ENCODE results near the gene PACSIN2. TPM values are rescaled to one million over a fixed set of nuclear protein-coding genes. Genes with fewer than 3 reads are reported as not detected.

The PACSIN2 gene
- total RNA-seq, 2 experiments from 2014 or later = 33.5 to 35.7 TPM

DNA sequence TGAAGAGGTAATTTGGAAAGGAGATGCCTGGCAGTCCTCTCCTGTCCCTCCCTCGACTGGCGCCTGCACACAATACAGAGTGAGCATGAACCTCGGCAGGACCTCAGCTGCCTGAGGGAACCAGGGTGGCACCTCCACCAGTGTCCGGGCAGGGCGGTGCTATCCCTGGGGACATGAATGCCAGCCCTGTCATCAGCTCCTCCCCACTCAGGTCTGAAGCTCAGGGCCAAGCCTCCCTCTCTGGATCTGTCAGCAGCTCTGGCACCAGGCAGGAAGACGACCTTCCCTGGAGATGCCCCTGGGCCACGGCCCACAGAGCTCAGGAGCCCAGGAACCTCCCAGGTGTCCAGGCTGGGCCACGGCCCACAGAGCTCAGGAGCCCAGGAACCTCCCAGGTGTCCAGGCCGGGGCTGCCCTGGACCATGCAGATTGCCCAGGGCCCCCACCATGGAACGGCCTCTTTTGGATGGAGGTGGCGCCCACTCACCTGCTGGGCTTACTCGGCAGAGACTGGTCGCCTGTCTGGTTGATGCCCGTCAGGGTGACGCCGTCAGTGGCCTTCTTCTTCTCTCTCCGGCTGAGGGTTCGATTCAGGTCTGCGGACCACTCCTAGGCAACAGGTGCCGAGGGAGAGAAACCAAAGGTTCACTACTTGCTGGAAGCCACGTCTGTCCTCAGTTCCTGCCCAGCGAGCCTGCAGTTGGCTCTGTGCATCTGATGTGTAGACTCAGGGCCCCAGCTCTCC lies 136.2 kb downstream of the PACSIN2 start:
- ChIA-PET CTCF (no interaction called here), POLR2A (no interaction called here)
- intact Hi-C loops (cut with micrococcal nuclease) = no loop called here

DNA sequence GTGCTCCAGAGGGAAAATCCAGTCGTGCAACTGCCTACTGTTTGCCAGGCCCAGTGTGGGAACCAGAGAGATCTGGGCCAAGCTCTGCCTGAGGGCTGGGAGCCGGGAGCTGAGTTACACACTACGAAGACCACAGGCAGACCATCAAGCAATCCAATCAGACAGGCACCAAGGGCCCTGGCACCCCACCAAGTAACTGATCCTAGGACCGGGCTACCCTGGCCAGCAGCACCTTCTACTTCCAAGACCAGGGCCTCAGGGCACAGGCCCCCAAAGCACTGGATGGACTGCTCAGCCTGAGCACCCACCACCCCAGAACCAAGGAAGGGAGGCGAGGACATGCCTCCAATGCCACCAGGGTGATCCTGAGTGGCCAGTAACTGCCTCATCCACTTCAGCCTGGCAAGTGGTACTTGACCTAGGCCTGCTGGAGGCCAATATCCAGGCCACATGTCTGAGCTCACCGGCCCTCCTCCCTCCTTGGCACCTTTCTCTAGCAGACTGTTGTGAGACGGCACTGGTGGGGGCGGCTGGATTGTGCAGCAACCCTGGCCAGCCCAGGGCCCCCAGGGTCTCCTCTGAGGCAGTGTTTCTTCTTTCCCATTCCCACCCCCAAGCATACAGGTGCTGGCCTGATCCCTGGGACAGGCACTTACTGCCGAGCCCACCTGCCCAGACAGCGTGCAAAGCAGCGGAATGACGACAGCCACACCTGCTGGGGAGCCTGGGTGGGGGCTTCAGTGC lies 137.2 kb downstream of the PACSIN2 start:
- ChIA-PET CTCF (interaction anchor here (0.6 to 3.4 kb wide), 2 partner anchors 11 to 213 kb away, joined by 3 to 11 read pairs; no protein-coding TSS in a partner anchor), POLR2A (no interaction called here)
- H3K36me3 Mint-ChIP-seq (ENCODE audit: low read depth) = peaks cover 8% of the 10 kb centered on the region
- ATAC-seq = no peak
- intact Hi-C loops (cut with micrococcal nuclease) = no loop called here
- no peaks in the 10 kb centered on the region for H3K27me3 Mint-ChIP-seq
- TF ChIP-seq, protein P1, sequence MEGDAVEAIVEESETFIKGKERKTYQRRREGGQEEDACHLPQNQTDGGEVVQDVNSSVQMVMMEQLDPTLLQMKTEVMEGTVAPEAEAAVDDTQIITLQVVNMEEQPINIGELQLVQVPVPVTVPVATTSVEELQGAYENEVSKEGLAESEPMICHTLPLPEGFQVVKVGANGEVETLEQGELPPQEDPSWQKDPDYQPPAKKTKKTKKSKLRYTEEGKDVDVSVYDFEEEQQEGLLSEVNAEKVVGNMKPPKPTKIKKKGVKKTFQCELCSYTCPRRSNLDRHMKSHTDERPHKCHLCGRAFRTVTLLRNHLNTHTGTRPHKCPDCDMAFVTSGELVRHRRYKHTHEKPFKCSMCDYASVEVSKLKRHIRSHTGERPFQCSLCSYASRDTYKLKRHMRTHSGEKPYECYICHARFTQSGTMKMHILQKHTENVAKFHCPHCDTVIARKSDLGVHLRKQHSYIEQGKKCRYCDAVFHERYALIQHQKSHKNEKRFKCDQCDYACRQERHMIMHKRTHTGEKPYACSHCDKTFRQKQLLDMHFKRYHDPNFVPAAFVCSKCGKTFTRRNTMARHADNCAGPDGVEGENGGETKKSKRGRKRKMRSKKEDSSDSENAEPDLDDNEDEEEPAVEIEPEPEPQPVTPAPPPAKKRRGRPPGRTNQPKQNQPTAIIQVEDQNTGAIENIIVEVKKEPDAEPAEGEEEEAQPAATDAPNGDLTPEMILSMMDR (IDR thresholded peaks at IDR 0.05) = no peak
- no peak overlapping the region for H3K4me3 Mint-ChIP-seq
- no peak overlapping the region for H3K27ac Mint-ChIP-seq
- H3K9me3 Mint-ChIP-seq = no peaks in the 10 kb centered on the region
- H3K4me1 Mint-ChIP-seq (ENCODE audit: low read depth) = no peaks in the 10 kb centered on the region
- no peak for DNase-seq

More for the DNA sequence above, 136.2 kb downstream of the PACSIN2 start:
- no peak for ATAC-seq
- Mint-ChIP-seq H3K9me3 (no peaks in the 10 kb centered on the region), H3K36me3 (ENCODE audit: low read depth) (peaks cover 8% of the 10 kb centered on the region), H3K27me3 (no peaks in the 10 kb centered on the region), H3K4me1 (ENCODE audit: low read depth) (no peaks in the 10 kb centered on the region), H3K4me3 (no peak overlapping the region), H3K27ac (no peak overlapping the region)
- no peak for DNase-seq
- TF ChIP-seq, protein P1 (IDR thresholded peaks at IDR 0.05) = no peak

DNA sequence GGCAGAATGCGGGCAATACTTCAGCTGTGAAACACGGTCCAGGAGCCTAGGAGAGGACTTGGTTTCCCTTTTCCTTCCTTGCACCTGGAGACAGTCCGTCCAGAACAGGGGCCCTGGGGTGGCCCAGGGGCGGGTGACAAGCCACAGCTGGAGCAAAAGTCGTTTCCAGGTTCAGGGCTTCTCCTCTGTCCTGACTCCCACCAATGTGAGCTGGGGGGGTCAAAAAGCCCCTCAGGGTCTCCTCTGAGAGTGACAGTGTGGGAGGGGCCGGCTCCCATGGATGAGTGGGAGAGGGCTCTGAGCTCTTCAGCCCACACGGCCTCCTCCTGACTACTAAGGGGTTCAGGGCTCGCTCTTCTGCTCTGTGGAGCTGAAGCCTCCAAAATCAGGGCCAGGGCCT lies 137.8 kb downstream of the PACSIN2 start:
- CTCF ChIA-PET = interaction anchor here (3.4 kb wide), 1 partner anchor 10 kb away, joined by 11 read pairs; no protein-coding TSS in a partner anchor
- DNase-seq (no peak), ATAC-seq (no peak)
- Mint-ChIP-seq H3K36me3 (ENCODE audit: low read depth) (peaks cover 8% of the 10 kb centered on the region), H3K4me1 (ENCODE audit: low read depth) (no peaks in the 10 kb centered on the region), H3K9me3 (no peaks in the 10 kb centered on the region), H3K27ac (no peak overlapping the region), H3K4me3 (no peak overlapping the region), H3K27me3 (no peaks in the 10 kb centered on the region)
- POLR2A ChIA-PET = interaction anchor here (1.0 kb wide), 1 partner anchor 9 kb away, joined by 3 read pairs; no protein-coding TSS in a partner anchor
- TF ChIP-seq, protein P1 (IDR thresholded peaks at IDR 0.05) = no peak
- intact Hi-C loops (cut with micrococcal nuclease) = no loop called here

DNA sequence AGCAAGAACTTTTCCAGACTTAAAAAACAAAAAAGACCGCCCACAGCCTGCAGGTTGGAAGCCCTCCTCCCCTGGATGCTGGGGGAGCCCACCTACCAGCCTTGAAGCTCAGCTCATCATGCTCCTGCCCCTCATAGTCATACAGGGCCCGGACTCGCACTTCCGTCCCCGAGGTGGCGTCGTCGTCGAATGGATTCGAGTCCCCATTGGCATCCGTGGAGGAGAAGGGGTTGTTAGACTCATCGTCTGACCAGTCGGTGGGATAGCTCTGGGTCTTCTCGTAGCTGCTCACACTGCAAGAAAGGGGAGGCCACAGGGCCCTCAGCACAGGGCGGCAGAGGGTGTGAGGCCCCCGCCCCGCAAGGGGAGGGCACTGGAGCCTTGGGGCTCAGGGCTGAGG lies 138.9 kb downstream of the PACSIN2 start:
- CTCF ChIA-PET = interaction anchor here (3.4 kb wide), 1 partner anchor 9 kb away, joined by 11 read pairs; no protein-coding TSS in a partner anchor

More for the DNA sequence above, 138.9 kb downstream of the PACSIN2 start:
- DNase-seq = no peak
- no peaks in the 10 kb centered on the region for H3K27me3 Mint-ChIP-seq
- H3K4me3 Mint-ChIP-seq = no peak overlapping the region
- H3K4me1 Mint-ChIP-seq (ENCODE audit: low read depth) = no peaks in the 10 kb centered on the region
- H3K36me3 Mint-ChIP-seq (ENCODE audit: low read depth) = peaks cover 8% of the 10 kb centered on the region
- ATAC-seq = no peak
- intact Hi-C loops (cut with micrococcal nuclease) = no loop called here
- TF ChIP-seq, protein P1 (IDR thresholded peaks at IDR 0.05) = no peak
- POLR2A ChIA-PET = no interaction called here
- H3K9me3 Mint-ChIP-seq = no peaks in the 10 kb centered on the region
- no peak overlapping the region for H3K27ac Mint-ChIP-seq
